HepG2 (cell line): ENCODE data around the gene NTM. TPM values are rescaled to one million over a fixed set of nuclear protein-coding genes. Genes with fewer than 3 reads are reported as not detected.

Source experiments
- ATAC-seq: fragments of 200-7000 bp; cut with Tn5 transposase; 3 replicates; pipeline ENCODE4 v1.9.1; 2020; ENCODE audit warnings: mild to moderate bottlenecking, moderate library complexity
- BruUV-seq: library from RNA; stranded (reverse); fragments of 400-500 nt; replicated peaks from 2 replicates; lab custom pipeline; 2021; lab: Mats Ljungman, UMichigan
- CTCF ChIA-PET: fragments of 300-600 bp; formaldehyde crosslinking; extraction: SDS; loops from one replicate; lab custom pipeline; 2021; ENCODE audit warnings: low total read pairs, inconsistent platforms, low intra/inter-chr PET ratio; lab: Yijun Ruan, JAX
- POLR2A ChIA-PET: fragments of 350-600 bp; sonication (Branson Sonifier 250); formaldehyde crosslinking; loops from one replicate; lab custom pipeline; 2020; ENCODE audit warnings: antibody characterized with exemption, inconsistent platforms; lab: Yijun Ruan, JAX
- DNase-seq: peaks from one replicate; pipeline ENCODE4 v3.0.0-alpha.2; 2015; ENCODE audit warnings: low spot score
- FAIRE-seq: peaks from 3 replicates; lab custom pipeline; 2011; peaks lifted over from hg19 to GRCh38; lab: Jason Lieb, UNC
- H2AFZ ChIP-seq: one replicate; pipeline ENCODE4 v1.6.1; 2011; ENCODE audit warnings: low read length, inconsistent platforms
- H3K27ac ChIP-seq: fragments of 300-600 bp; 3 replicates; pipeline ENCODE4 v1.8.0; 2011; ENCODE audit warnings: mixed run types, mild to moderate bottlenecking, mixed read lengths, low read length, inconsistent platforms; ENCODE audit not compliant: insufficient read depth; ENCODE audit errors: extremely low read length
- H3K27me3 ChIP-seq, 2 experiments: fragments of 200-600 bp in 1 of 2; 2 replicates in 1 of 2; 3 replicates in 1 of 2; pipeline versions ENCODE4 v1.6.0 to v1.8.0; 2011; ENCODE audit warnings: low read length in 2 of 2, mild to moderate bottlenecking in 2 of 2, moderate library complexity in 2 of 2, inconsistent platforms in 1 of 2; ENCODE audit not compliant: insufficient read depth in 2 of 2, control insufficient read depth in 1 of 2
- H3K36me3 ChIP-seq, 2 experiments: fragments of 200-600 bp in 1 of 2; replicated peaks in 1 of 2; 2 replicates in 1 of 2; 3 replicates in 1 of 2; pipeline versions ENCODE4 v1.5.1 to v1.8.0; 2011; ENCODE audit warnings: low read length in 2 of 2, inconsistent platforms in 1 of 2; ENCODE audit not compliant: insufficient read depth in 2 of 2, control insufficient read depth in 1 of 2
- H3K4me1 ChIP-seq: 2 replicates; pipeline ENCODE4 v1.5.1; 2012; ENCODE audit warnings: low read length, inconsistent platforms; ENCODE audit not compliant: insufficient read depth
- H3K4me2 ChIP-seq: 2 replicates; pipeline ENCODE4 v1.6.0; 2011; ENCODE audit warnings: low read depth, low read length, inconsistent platforms
- H3K4me3 ChIP-seq, 3 experiments: fragments of 200-600 bp in 1 of 3; sonication (generic), shearing (Covaris generic) in 1 of 3; replicated peaks in 1 of 3; 2 replicates each; pipeline ENCODE4 v1.5.1; 2011 to 2016; ENCODE audit warnings: low read length in 3 of 3, inconsistent platforms in 2 of 3, low read depth in 2 of 3, mild to moderate bottlenecking in 2 of 3, control low read depth in 1 of 3, mixed read lengths in 1 of 3; ENCODE audit not compliant: insufficient read depth in 1 of 3
- H3K79me2 ChIP-seq: one replicate; pipeline ENCODE4 v1.6.1; 2011; ENCODE audit warnings: low read length, inconsistent platforms; ENCODE audit not compliant: insufficient read depth
- H3K9ac ChIP-seq: 2 replicates; pipeline ENCODE4 v1.6.0; 2011; ENCODE audit warnings: mild to moderate bottlenecking, low read depth, low read length, inconsistent platforms; ENCODE audit not compliant: insufficient read depth
- H3K9me3 ChIP-seq: 2 replicates; pipeline ENCODE4 v1.5.1; 2012; ENCODE audit warnings: mild to moderate bottlenecking, low read length
- H4K20me1 ChIP-seq: 2 replicates; pipeline ENCODE4 v1.6.0; 2011; ENCODE audit warnings: inconsistent platforms, mild to moderate bottlenecking, low read length, moderate library complexity; ENCODE audit not compliant: insufficient read depth
- ARNT2 ChIP-seq: sonication (generic); formaldehyde crosslinking; IDR thresholded peaks from 2 replicates; pipeline ENCODE4 v1.8.0; 2022; ENCODE audit warnings: mild to moderate bottlenecking, low read depth, missing genetic modification reagents, moderate library complexity
- GABPB1 ChIP-seq: IDR thresholded peaks from 2 replicates; pipeline ENCODE4 v1.6.1; 2016; ENCODE audit warnings: mild to moderate bottlenecking, missing genetic modification reagents, moderate library complexity, missing compliant biosample characterization
- MAFF ChIP-seq: IDR thresholded peaks from 2 replicates; pipeline ENCODE4 v1.6.1; 2011; ENCODE audit warnings: low read depth, low read length, improper control_type of control experiment
- RAD21 ChIP-seq: fragments of 450-650 bp; formaldehyde crosslinking; IDR thresholded peaks from 2 replicates; pipeline ENCODE4 v1.5.0; 2020; ENCODE audit warnings: mild to moderate bottlenecking
- RFX1 ChIP-seq: fragments of 450-650 bp; IDR thresholded peaks from 2 replicates; pipeline ENCODE4 v1.6.1; 2017
- RFX3 ChIP-seq: IDR thresholded peaks from 2 replicates; pipeline ENCODE4 v1.6.1; 2016; ENCODE audit warnings: missing biosample characterization, missing genetic modification reagents
- RXRA ChIP-seq: sonication (generic); formaldehyde crosslinking; IDR thresholded peaks from 2 replicates; pipeline ENCODE4 v1.5.1; 2020; ENCODE audit warnings: missing genetic modification reagents
- XRCC5 ChIP-seq: fragments of 200-400 bp; formaldehyde crosslinking; optimal IDR thresholded peaks from 2 replicates; pipeline ENCODE3; 2017; ENCODE audit warnings: mild to moderate bottlenecking, low read length
- ZBTB42 ChIP-seq: sonication (generic); formaldehyde crosslinking; IDR thresholded peaks from 2 replicates; pipeline ENCODE4 v1.5.0; 2020; ENCODE audit warnings: mild to moderate bottlenecking, missing genetic modification reagents
- ZNF30 ChIP-seq: sonication (generic); formaldehyde crosslinking; IDR thresholded peaks from 2 replicates; pipeline ENCODE4 v1.5.0; 2020; ENCODE audit warnings: mild to moderate bottlenecking, missing genetic modification reagents
- WGBS: methylation state at CpG from one replicate; pipeline ENCODE4 v1.1.6; 2017; ENCODE audit warnings: low lambda C conversion rate; 5-methylcytosine and 5-hydroxymethylcytosine counted together
- in situ Hi-C: cut with HindIII; loops from 2 replicates; pipeline ENCODE4 v1.10.0; 2017; ENCODE audit warnings: low pct_unique_long_range_greater_than_20kb; ENCODE audit not compliant: extremely low pct_ligation_motif_present
- intact Hi-C: fragments of 100-400 bp; cut with micrococcal nuclease; formaldehyde crosslinking; loops from one replicate; pipeline ENCODE4 v1.10.0; 2022; ENCODE audit not compliant: unreplicated experiment
- polyA plus RNA-seq, 8 experiments: library from polyadenylated mRNA; depleted of rRNA in 3 of 8; stranded (reverse) in 7 of 8; unstranded in 1 of 8; fragments of >200 nt; fragmentation: Illumina TruSeq in 4 of 8; extraction: Trizol in 4 of 8; gene quantifications; 2 replicates each; pipeline versions ENCODE4 v1.2.1 to v1.2.3, GENCODE V29; 2011 to 2016; ENCODE audit warnings: low read depth in 4 of 8, missing spikeins in 1 of 8, mixed read lengths in 1 of 8; ENCODE audit not compliant: insufficient read depth in 1 of 8
- total RNA-seq, 5 experiments: library from RNA; depleted of rRNA; stranded (reverse); fragments of >200 nt; fragmentation: Illumina TruSeq; extraction: Trizol; gene quantifications; 2 replicates each; pipeline ENCODE4 v1.2.3, GENCODE V29; 2016; ENCODE audit warnings: low read depth in 1 of 5
- TF ChIP-seq, protein P1 (sequence below): IDR thresholded peaks from 2 replicates; pipeline ENCODE4 v1.6.1; 2016; ENCODE audit warnings: missing compliant biosample characterization, missing genetic modification reagents, borderline replicate concordance
- TF ChIP-seq, protein P2 (sequence below): sonication (generic); formaldehyde crosslinking; IDR thresholded peaks from 2 replicates; pipeline ENCODE4 v1.4.0; 2020; ENCODE audit warnings: missing genetic modification reagents
- TF ChIP-seq, protein P3 (sequence below): sonication (generic); formaldehyde crosslinking; conservative IDR thresholded peaks from 2 replicates; pipeline ENCODE4 v1.8.0; 2022; ENCODE audit warnings: missing genetic modification reagents
- TF ChIP-seq, protein P4 (sequence below): sonication (generic); formaldehyde crosslinking; IDR thresholded peaks from 2 replicates; pipeline ENCODE4 v1.9.0; 2021; ENCODE audit warnings: missing genetic modification reagents, mild to moderate bottlenecking, borderline replicate concordance
- TF ChIP-seq, protein P5 (sequence below): sonication (generic); formaldehyde crosslinking; IDR thresholded peaks from 2 replicates; pipeline ENCODE4 v1.5.1; 2020; ENCODE audit warnings: mild to moderate bottlenecking, missing genetic modification reagents, moderate library complexity

The NTM gene
- total and polyA plus RNA-seq, 2 of the 13 experiments (the other 11 are each of a cell fraction or from before 2014, with no cell fraction given) = not detected

DNA sequence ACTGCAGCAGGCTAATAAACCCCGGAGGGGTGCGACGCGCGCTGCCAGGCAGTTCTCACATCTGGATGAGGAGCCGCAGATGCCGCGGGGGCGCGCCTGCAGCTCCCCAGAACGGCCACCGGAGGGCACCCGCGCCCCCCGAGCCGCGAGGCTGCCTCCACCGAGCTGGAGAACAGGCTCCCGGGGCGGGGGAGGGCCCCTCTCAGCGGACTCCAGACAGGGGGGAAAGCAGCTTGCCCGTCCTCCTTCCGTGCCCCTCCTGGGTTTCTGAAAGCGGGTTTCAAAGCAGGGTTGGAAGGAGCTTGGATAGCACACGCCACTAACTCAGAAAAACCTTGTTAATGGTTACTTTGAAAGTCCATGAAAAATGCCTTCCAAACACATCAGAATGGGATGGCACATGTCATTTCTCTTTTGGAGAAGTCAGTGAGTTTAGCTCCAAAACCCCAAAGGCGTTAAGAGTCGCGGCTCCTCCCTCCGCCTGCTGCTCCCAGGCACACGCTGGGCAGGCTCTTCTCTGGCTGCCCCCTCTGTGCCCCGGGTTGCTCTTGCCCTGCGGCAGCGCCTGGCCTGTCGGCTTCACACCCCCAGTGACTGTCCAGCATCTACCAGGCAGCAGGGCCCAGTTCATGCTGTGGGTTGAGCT lies 317.8 kb downstream of the NTM start:
- ATAC-seq (peak; percentile 85), DNase-seq (peak; percentile 9), FAIRE-seq (no peak)
- Histone ChIP-seq H3K4me1 (no peaks in the 10 kb centered on the region), H3K9ac (no peak overlapping the region), H3K36me3 (no peaks in the 10 kb centered on the region), H3K4me2 (no peak overlapping the region), H3K4me3 (no peak overlapping the region), H3K79me2 (no peaks in the 10 kb centered on the region), H3K9me3 (no peaks in the 10 kb centered on the region), H3K27me3 (peaks cover 3 to 48% of the 10 kb centered on the region in 2 experiments), H3K27ac (no peak overlapping the region), H4K20me1 (no peaks in the 10 kb centered on the region), H2AFZ (no peak overlapping the region)
- CTCF ChIA-PET = no interaction called here
- 27% methylated on average over 17 of the region's 34 CpGs for WGBS
- POLR2A ChIA-PET = no interaction called here
- no TSS peak for BruUV-seq
- in situ Hi-C loops = loop anchor here (25.0 kb wide), 1 partner anchor 1374 kb away; no protein-coding TSS in a partner anchor
- intact Hi-C loops = no loop called here
- TF ChIP-seq RFX1 (no peak), ZNF30 (no peak), RAD21 (CRISPR knock-in tag) (0 out of 2 replicates have a peak, but pooled peaks have one; percentile 41), XRCC5 (peak; percentile 51), MAFF (no peak), RFX3 (CRISPR knock-in tag) (no peak), GABPB1 (CRISPR knock-in tag) (peak; percentile 34; the same call in 1 of the 2 replicates), ZBTB42 (peak; percentile 88), ARNT2 (CRISPR knock-in tag) (peak; percentile 61; the same call in 1 of the 2 replicates), RXRA (no peak)
- TF ChIP-seq, protein P1, sequence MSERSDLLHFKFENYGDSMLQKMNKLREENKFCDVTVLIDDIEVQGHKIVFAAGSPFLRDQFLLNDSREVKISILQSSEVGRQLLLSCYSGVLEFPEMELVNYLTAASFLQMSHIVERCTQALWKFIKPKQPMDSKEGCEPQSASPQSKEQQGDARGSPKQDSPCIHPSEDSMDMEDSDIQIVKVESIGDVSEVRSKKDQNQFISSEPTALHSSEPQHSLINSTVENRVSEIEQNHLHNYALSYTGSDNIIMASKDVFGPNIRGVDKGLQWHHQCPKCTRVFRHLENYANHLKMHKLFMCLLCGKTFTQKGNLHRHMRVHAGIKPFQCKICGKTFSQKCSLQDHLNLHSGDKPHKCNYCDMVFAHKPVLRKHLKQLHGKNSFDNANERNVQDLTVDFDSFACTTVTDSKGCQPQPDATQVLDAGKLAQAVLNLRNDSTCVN (CRISPR knock-in tag) = no peak
- TF ChIP-seq, protein P2, sequence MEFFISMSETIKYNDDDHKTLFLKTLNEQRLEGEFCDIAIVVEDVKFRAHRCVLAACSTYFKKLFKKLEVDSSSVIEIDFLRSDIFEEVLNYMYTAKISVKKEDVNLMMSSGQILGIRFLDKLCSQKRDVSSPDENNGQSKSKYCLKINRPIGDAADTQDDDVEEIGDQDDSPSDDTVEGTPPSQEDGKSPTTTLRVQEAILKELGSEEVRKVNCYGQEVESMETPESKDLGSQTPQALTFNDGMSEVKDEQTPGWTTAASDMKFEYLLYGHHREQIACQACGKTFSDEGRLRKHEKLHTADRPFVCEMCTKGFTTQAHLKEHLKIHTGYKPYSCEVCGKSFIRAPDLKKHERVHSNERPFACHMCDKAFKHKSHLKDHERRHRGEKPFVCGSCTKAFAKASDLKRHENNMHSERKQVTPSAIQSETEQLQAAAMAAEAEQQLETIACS (CRISPR knock-in tag) = peak; percentile 94
- TF ChIP-seq, protein P3, sequence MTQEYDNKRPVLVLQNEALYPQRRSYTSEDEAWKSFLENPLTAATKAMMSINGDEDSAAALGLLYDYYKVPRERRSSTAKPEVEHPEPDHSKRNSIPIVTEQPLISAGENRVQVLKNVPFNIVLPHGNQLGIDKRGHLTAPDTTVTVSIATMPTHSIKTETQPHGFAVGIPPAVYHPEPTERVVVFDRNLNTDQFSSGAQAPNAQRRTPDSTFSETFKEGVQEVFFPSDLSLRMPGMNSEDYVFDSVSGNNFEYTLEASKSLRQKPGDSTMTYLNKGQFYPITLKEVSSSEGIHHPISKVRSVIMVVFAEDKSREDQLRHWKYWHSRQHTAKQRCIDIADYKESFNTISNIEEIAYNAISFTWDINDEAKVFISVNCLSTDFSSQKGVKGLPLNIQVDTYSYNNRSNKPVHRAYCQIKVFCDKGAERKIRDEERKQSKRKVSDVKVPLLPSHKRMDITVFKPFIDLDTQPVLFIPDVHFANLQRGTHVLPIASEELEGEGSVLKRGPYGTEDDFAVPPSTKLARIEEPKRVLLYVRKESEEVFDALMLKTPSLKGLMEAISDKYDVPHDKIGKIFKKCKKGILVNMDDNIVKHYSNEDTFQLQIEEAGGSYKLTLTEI (CRISPR knock-in tag) = no peak
- TF ChIP-seq, protein P4, sequence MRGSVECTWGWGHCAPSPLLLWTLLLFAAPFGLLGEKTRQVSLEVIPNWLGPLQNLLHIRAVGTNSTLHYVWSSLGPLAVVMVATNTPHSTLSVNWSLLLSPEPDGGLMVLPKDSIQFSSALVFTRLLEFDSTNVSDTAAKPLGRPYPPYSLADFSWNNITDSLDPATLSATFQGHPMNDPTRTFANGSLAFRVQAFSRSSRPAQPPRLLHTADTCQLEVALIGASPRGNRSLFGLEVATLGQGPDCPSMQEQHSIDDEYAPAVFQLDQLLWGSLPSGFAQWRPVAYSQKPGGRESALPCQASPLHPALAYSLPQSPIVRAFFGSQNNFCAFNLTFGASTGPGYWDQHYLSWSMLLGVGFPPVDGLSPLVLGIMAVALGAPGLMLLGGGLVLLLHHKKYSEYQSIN (CRISPR knock-in tag) = no peak
- TF ChIP-seq, protein P5, sequence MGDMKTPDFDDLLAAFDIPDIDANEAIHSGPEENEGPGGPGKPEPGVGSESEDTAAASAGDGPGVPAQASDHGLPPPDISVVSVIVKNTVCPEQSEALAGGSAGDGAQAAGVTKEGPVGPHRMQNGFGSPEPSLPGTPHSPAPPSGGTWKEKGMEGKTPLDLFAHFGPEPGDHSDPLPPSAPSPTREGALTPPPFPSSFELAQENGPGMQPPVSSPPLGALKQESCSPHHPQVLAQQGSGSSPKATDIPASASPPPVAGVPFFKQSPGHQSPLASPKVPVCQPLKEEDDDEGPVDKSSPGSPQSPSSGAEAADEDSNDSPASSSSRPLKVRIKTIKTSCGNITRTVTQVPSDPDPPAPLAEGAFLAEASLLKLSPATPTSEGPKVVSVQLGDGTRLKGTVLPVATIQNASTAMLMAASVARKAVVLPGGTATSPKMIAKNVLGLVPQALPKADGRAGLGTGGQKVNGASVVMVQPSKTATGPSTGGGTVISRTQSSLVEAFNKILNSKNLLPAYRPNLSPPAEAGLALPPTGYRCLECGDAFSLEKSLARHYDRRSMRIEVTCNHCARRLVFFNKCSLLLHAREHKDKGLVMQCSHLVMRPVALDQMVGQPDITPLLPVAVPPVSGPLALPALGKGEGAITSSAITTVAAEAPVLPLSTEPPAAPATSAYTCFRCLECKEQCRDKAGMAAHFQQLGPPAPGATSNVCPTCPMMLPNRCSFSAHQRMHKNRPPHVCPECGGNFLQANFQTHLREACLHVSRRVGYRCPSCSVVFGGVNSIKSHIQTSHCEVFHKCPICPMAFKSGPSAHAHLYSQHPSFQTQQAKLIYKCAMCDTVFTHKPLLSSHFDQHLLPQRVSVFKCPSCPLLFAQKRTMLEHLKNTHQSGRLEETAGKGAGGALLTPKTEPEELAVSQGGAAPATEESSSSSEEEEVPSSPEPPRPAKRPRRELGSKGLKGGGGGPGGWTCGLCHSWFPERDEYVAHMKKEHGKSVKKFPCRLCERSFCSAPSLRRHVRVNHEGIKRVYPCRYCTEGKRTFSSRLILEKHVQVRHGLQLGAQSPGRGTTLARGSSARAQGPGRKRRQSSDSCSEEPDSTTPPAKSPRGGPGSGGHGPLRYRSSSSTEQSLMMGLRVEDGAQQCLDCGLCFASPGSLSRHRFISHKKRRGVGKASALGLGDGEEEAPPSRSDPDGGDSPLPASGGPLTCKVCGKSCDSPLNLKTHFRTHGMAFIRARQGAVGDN (CRISPR knock-in tag) = peak; percentile 14; the same call in 1 of the 2 replicates
